NCI-H1417 treated with DMSO at 0.1 percent for 48 hours (cell line): ENCODE results near the gene TRMT112.

Experiments used
- DNase-seq: peaks from one replicate; lab custom pipeline; 2025; lab: John Stamatoyannopoulos, UW

Gene TRMT112

DNA sequence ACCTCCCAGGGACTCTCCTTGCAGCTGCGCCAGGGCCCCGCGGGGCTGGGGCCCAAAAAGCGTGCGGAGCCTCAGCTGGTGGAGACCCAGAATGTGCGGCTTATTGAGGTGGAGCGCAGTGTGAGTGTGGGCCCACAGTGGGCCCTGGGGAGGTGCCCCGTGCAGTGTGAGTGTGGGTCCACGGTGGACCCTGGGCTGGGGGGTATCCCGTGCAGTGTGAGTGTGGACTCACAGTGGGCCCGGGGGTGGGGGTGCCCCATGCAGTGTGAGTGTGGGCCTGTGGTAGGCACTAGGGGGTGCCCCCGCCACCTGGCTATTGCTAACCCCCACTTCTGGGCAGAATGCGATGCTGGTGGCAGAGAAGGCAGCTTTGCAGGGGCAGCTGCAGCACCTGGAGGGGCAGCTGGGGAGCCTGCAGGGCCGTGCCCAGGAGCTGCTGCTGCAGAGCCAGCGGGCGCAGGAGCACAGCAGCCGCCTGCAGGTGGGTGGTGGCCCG lies 33.8 kb upstream of the TRMT112 start:
- DNase-seq, result no peak

GRCh38 chr11:64349404-64349803 lies 32.0 kb upstream of the TRMT112 start:
- no peak for DNase-seq

- no peak for DNase-seq
These were observed 31.6 kb upstream of the TRMT112 start for GRCh38 chr11:64349025-64349387.

GRCh38 chr11:64348383-64349024 lies 31.1 kb upstream of the TRMT112 start:
- DNase-seq, result no peak

DNA sequence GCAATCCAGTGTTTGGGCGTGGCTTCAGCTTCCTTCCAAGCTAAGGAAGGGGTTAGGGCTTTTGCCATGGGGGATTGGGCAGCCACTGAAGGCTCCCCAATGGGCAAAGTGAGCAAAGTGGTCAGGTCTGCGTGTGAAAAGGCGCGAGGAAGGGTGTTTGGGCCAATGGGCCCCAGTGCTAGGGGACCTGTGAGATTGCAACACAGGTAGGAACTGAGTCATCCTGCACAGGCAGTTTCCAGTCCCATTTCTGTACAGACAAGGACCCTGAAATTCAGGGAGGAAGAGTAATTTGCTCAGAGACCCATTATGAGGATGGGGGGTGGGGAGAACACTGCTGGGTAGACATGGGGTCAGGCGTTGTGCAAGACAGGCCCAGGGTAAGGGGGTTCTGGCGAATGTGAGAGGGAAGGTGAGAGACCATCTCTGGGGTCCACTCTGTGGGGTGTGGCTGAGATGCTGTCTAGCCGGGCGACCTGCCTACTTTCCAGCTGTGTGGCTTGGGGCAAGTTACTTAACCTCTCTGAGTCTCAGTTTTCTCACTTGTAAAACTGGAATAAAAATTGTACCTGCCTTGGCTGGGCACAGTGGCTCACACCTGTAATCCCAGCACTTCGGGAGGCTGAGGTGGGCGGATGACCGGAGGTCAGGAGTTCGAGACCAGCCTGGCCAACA lies 30.0 kb upstream of the TRMT112 start:
- no peak for DNase-seq

DNA sequence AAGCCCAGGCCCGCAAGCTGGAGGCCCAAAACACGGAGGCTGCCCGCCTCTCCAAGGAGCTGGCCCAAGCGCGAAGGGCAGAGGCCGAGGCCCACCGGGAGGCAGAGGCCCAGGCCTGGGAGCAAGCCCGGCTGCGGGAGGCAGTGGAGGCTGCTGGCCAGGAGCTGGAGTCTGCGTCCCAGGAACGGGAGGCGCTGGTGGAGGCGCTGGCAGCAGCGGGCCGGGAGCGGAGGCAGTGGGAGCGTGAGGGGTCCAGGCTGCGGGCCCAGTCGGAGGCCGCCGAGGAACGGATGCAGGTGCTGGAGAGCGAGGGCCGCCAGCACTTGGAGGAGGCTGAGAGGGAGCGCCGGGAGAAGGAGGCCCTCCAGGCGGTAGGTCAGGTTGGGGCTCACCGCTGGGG lies 27.4 kb upstream of the TRMT112 start:
- no peak for DNase-seq

DNA sequence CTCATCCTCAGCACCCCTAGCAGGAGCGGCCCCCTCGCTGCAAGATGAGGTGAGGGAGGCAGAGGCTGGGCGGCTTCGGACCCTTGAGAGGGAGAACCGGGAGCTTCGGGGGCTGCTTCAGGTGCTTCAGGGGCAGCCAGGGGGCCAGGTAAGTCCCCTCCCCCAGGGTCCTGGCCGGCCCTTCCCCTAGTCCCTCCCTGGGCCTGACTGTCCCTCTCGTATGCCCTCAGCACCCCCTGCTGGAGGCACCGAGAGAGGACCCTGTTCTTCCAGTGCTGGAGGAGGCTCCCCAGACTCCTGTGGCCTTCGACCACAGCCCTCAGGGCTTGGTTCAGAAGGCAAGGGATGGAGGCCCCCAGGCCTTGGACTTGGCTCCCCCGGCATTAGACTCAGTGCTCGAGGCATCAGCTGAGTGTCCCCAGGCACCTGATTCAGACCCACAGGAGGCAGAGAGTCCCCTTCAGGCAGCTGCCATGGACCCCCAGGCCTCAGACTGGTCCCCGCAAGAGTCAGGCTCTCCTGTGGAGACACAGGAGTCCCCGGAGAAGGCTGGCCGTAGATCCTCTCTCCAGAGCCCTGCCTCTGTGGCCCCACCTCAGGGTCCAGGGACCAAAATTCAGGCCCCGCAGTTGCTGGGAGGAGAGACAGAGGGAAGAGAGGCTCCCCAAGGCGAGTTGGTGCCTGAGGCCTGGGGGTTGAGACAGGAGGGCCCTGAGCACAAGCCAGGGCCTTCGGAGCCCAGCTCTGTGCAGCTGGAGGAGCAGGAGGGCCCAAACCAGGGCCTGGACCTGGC lies 26.6 kb upstream of the TRMT112 start:
- no peak for DNase-seq

GRCh38 chr11:64342869-64343745 lies 25.7 kb upstream of the TRMT112 start:
- DNase-seq, result no peak

- peak; percentile 50 for DNase-seq
These were observed 24.8 kb upstream of the TRMT112 start for GRCh38 chr11:64341851-64342791.

GRCh38 chr11:64341429-64341828 lies 24.1 kb upstream of the TRMT112 start:
- DNase-seq, result no peak

DNA sequence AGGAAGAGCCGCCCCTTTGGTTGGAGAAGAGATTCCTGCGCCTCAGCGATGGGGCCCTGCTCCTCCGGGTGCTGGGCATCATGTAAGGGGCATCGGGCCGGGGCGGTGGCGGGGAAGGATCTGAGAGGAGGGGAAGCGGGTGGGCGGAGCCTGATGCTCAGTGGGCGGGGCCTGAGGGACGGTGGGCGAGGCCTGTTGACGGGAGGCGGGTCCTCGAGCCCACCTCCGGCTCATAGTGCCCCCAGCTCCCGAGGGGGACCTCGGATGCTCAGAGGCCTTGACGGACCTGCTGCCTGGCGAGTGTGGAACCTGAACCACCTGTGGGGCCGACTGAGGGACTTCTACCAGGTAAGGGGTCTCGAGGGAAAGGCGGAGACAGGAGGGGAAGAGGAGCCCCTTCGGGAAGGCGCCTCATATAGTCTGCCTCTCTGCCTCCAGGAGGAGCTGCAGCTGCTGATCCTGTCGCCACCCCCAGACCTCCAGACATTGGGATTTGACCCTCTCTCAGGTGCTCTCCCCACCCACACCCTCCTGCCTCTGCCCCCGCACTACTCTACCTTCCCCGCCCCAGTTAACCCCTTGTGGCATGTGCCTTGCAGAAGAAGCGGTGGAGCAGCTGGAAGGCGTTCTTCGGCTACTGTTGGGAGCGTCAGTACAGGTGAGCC lies 23.4 kb upstream of the TRMT112 start:
- no peak for DNase-seq

DNA sequence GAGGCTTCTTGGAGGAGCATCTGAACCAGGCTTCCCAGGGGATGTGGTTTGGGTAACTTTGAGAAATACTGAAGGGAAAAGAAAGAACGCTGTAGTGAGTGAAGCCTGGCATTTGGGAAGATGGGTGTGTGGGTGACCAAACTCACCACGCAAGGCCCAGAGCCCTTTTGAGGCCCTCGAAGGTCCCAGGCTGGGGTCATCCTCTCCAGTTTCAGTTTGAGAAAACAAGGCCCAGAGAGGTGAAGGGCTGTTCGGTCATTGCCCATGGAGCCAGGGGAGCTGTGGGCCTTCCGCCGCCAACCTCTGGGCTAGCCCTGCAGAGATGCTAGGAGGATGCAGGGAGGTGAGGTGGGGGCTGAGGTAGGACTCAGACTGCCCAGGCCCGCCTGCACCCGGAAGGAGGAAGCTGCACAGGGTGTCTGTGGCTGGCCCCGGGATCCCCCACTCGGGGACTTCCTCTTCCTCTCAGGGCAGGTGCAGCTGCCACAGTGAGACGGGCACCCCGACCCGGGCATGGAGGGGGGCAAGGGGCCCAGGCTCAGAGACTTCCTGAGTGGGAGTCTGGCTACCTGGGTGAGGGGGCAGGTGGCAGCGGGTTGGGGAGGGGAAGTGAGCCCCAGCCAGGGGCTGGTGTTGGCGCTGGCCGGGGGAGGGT lies 22.5 kb upstream of the TRMT112 start, which contains the start of gene CCDC88B:
TSS of gene CCDC88B (plus strand) at position 451 of the 655 bp plus-strand sequence. CDS start at position 514, 63 bp downstream.
- no peak for DNase-seq

DNA sequence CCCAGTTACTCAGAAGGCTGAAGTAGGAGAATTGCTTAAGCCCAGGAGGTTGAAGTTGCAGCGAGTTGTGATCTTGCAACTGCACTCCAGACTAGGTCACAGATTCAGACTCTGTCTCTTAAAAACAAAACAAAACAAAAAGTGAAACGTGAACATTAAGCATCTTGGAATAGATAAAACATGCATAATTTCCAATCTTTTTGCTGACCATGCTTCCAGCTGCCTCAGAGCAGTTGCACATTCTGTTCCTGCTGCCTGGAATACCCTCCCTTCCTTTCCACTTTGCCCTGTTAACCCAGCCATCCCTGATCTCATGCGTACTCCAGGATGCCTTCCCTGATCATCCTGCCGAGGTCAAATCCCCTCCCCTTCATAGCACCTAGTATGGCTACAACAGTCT lies 21.9 kb upstream of the TRMT112 start:
- no peak for DNase-seq

DNA sequence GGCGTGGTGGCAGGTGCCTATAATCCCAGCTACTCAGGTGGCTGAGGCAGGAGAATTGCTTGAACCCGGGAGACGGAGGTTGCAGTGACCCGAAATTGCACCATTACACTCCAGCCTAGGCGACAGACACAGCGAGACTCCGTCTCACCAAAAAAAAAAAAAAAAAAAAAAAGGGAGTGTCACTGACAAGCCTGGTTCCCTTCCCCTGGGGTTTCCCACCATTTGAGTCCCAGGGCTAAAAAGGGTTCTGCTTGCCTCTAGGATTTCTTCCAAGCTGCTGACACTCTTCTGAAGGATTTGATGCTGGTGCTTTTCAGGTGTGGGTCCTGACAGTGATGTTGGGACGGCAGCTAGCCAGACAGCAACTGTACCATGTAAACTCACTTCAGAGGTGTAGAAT lies 21.4 kb upstream of the TRMT112 start:
- DNase-seq, result no peak

- DNase-seq, result no peak
These were observed 20.3 kb upstream of the TRMT112 start for GRCh38 chr11:64337538-64338249.

DNA sequence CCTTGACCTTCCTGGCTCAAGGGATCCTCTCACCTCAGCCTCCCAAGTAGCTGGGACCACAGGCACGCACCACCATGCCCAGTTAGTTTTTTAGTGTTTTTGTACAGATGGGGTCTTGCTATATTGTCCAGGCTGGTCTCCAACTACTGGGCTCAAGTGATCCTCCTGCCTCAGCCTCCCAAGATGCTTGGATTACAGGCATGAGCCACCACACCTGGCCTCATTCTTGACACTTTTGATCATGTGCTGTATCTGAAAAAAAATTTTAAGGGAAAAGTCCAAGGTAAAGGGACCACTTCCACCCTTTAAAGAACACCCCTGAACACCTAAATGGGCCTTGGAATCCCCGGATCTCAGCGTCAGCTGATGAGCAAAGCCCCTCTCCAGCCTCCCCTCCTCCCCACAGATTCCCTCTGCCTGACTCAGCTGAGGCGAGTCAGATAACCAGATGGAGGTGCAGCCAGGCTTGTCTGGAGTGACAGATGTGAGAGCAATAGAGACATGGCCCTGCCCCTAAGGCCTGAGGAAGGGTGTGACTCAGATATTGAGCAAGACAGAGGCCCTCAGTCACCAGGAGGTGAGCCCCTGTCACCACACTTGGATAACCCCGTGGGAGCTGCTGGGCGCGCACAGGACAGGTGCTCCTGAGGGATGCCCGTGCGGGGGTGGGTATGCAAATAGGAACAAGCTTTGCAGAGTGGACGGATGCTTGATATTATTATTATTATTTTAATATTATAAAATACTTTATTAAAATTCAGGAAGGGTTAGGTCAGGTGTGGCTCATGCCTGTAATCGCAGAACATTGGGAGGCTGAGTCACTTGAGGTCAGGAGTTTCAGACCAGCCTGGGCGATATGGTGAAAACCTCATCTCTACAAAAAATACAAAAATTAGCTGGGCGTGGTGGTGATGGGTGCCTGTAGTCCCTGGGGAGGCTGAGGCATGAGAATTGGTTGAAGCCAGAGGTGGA lies 17.7 kb upstream of the TRMT112 start:
- DNase-seq, result peak; percentile 18

GRCh38 chr11:64333556-64333955 lies 16.2 kb upstream of the TRMT112 start:
- DNase-seq, result no peak
